GM12891 (cell line): ENCODE data around the gene UBA7.

Experiments used
- PAX5 ChIP-seq: IDR thresholded peaks from 2 replicates; pipeline ENCODE4 v1.6.1; 2011; ENCODE audit warnings: low read length, moderate library complexity, mild to moderate bottlenecking; ENCODE audit not compliant: insufficient read depth, severe bottlenecking
- POLR2A ChIP-seq: IDR thresholded peaks from 2 replicates; pipeline ENCODE4 v1.6.1; 2011; ENCODE audit warnings: low read depth, low read length, control low read depth
- POLR2AphosphoS5 ChIP-seq: IDR thresholded peaks from 2 replicates; pipeline ENCODE4 v1.6.1; 2011; ENCODE audit warnings: low read depth, low read length, control low read depth
- POU2F2 ChIP-seq: IDR thresholded peaks from 2 replicates; pipeline ENCODE4 v1.6.1; 2011; ENCODE audit warnings: low read depth, mild to moderate bottlenecking, control low read depth, low read length, moderate library complexity
- TAF1 ChIP-seq: IDR thresholded peaks from 2 replicates; pipeline ENCODE4 v1.6.1; 2011; ENCODE audit warnings: low read depth, low read length, control low read depth

GRCh38 chr3:49826016-49826415 lies 12.3 kb upstream of the UBA7 start:
- TF ChIP-seq POLR2A (no peak), POLR2AphosphoS5 (no peak), TAF1 (no peak), POU2F2 (no peak), PAX5 (no peak)
